ENCODE measurements around the gene F13A1. TPM values are rescaled to one million over a fixed set of nuclear protein-coding genes. Genes with fewer than 3 reads are reported as not detected.

F13A1 gene
- total and polyA plus RNA-seq, 2 of the 8 experiments (the other 6 are each of a cell fraction or from before 2014, with no cell fraction given), result 0.57 to 1.5 TPM

DNA sequence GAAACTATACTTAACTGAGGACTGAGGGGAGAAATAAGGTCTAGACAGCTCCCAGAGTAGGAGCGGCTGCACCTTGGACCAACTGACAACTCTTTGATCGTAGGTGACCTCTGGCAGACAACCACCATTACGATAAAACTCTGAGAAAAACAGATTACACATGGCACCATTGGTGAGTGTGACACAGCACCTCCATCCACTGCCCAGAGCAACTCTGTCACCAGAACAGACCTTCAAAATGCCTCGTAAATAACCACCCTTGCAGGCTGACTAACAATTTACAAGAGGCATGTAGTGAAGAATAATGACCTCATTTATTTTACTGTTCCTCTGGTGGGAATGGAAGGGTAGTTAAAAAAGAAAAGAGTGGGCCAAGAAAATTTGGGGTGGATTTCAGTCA, 64.2 kb downstream of the F13A1 start:
- 97% methylated on average over 4 of the region's 4 CpGs; no CpG with 5 or more reads in 1 of the 2 experiments for WGBS, 2 experiments (ENCODE audit: extremely low coverage in 1 of 2, insufficient coverage in 1 of 2, insufficient read length in 1 of 2, insufficient replicate concordance in 2 of 2, low coverage in 1 of 2, low lambda C conversion rate in 2 of 2, missing lambda C conversion rate in 1 of 2)
- Histone ChIP-seq H4K91ac (replicated peaks; ENCODE audit: insufficient read length, low read length) (no peak overlapping the region), H2AFZ (ENCODE audit: low read length) (no peak overlapping the region), H3K4me3 (ENCODE audit: extremely low read depth in 1 of 4, insufficient read depth in 2 of 4, low read depth in 3 of 4, low read length in 4 of 4) (no peak overlapping the region), H3K9me3 (ENCODE audit: insufficient read depth in 2 of 2, low read depth in 1 of 2, low read length in 1 of 2) (no peaks in the 10 kb centered on the region), H3K56ac (replicated peaks; ENCODE audit: insufficient read length, low read depth, low read length) (no peak overlapping the region), H3K79me2 (ENCODE audit: control insufficient read depth in 1 of 2, insufficient read depth in 2 of 2, low read length in 2 of 2) (no peaks in the 10 kb centered on the region), H3K79me1 (ENCODE audit: low read depth, low read length) (no peaks in the 10 kb centered on the region), H3K27me3 (replicated peaks in 1 of 4; ENCODE audit: control insufficient read depth in 3 of 4, extremely low read depth in 1 of 4, insufficient read depth in 3 of 4, low read length in 3 of 4) (no peaks in the 10 kb centered on the region), H4K20me1 (replicated peaks in 1 of 2; ENCODE audit: control insufficient read depth in 1 of 2, insufficient read depth in 2 of 2, low read length in 2 of 2) (no peaks in the 10 kb centered on the region), H2AK5ac (ENCODE audit: low read depth, low read length) (no peak overlapping the region), H3K36me3 (ENCODE audit: control insufficient read depth in 2 of 4, insufficient read depth in 4 of 4, low read length in 3 of 4) (no peaks in the 10 kb centered on the region), H3K4ac (replicated peaks; ENCODE audit: insufficient read length, low read depth, low read length) (no peak overlapping the region), H3K23me2 (ENCODE audit: low read depth, low read length) (no peaks in the 10 kb centered on the region), H3K9ac (replicated peaks in 1 of 4; ENCODE audit: extremely low read depth in 1 of 4, low read depth in 3 of 4, low read length in 3 of 4) (no peak overlapping the region), H2BK20ac (ENCODE audit: low read length) (no peak overlapping the region), H3K27ac (ENCODE audit: low read depth, low read length) (no peak overlapping the region), H4K8ac (ENCODE audit: extremely low read depth, insufficient read depth, low read length) (no peak overlapping the region), H4K5ac (ENCODE audit: insufficient read length, low read depth, low read length) (no peak overlapping the region), H3K4me2 (ENCODE audit: insufficient read depth in 1 of 2, low read depth in 2 of 2, low read length in 2 of 2) (no peak overlapping the region), H2BK5ac (ENCODE audit: low read depth, low read length) (no peak overlapping the region), H2BK120ac (replicated peaks; ENCODE audit: low read depth, low read length) (no peak overlapping the region), H3K4me1 (replicated peaks in 1 of 4; ENCODE audit: control insufficient read depth in 3 of 4, insufficient read depth in 4 of 4, low read length in 3 of 4) (peaks cover 0 to 11% (median 1%) of the 10 kb centered on the region in 4 experiments; a peak in 2 of 7 replicates), H3K14ac (ENCODE audit: insufficient read length) (no peak overlapping the region), H2BK12ac (ENCODE audit: low read depth, low read length) (no peak overlapping the region), H2BK15ac (ENCODE audit: low read length) (no peak overlapping the region), H3K18ac (ENCODE audit: extremely low read depth, low read length) (no peak overlapping the region), H3K23ac (ENCODE audit: insufficient read length) (no peak overlapping the region)
- POLR2A ChIA-PET (ENCODE audit: partially characterized antibody), result no interaction called here
- DNase-seq (ENCODE audit: low read depth in 1 of 2, low spot score in 2 of 2) (no peak), FAIRE-seq (no peak)
- TF ChIP-seq CBX5 (IDR thresholded peaks at IDR 0.05; ENCODE audit: low read depth, low read length), result no peak
- CTCF ChIA-PET (ENCODE audit: partially characterized antibody), result no interaction called here

Measured in H1 (cell line).